ENCODE measurements around the gene ANKS4B. TPM values are rescaled to one million over a fixed set of nuclear protein-coding genes. Genes with fewer than 3 reads are reported as not detected.

ANKS4B gene
- total and polyA plus RNA-seq, 2 of the 8 experiments (the other 6 are each of a cell fraction or from before 2014, with no cell fraction given): 0.06 to 0.15 TPM

GRCh38 chr16:21236831-21237230 is 3.3 kb downstream of the ANKS4B start (continued):
- TF ChIP-seq, protein P1, sequence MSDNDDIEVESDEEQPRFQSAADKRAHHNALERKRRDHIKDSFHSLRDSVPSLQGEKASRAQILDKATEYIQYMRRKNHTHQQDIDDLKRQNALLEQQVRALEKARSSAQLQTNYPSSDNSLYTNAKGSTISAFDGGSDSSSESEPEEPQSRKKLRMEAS (IDR thresholded peaks at IDR 0.05): no peak
- TF ChIP-seq CTBP2 (IDR thresholded peaks at IDR 0.05; ENCODE audit: borderline replicate concordance, insufficient read depth, insufficient read length, low read length) (no peak), CBX8 (IDR thresholded peaks at IDR 0.05; ENCODE audit: borderline replicate concordance, low read depth, low read length) (no peak), RFX5 (IDR thresholded peaks at IDR 0.05; ENCODE audit: borderline replicate concordance, low read depth, low read length) (no peak), YY1 (IDR thresholded peaks at IDR 0.05; ENCODE audit: low read depth, low read length) (no peak), CHD2 (IDR thresholded peaks at IDR 0.05; ENCODE audit: low read length) (no peak), SIN3A (conservative IDR thresholded peaks at IDR 0.05 in 1 of 2, IDR thresholded peaks at IDR 0.05 in 1 of 2; ENCODE audit: low read depth in 1 of 2, low read length in 2 of 2) (no peak)
- TF ChIP-seq, protein P2, sequence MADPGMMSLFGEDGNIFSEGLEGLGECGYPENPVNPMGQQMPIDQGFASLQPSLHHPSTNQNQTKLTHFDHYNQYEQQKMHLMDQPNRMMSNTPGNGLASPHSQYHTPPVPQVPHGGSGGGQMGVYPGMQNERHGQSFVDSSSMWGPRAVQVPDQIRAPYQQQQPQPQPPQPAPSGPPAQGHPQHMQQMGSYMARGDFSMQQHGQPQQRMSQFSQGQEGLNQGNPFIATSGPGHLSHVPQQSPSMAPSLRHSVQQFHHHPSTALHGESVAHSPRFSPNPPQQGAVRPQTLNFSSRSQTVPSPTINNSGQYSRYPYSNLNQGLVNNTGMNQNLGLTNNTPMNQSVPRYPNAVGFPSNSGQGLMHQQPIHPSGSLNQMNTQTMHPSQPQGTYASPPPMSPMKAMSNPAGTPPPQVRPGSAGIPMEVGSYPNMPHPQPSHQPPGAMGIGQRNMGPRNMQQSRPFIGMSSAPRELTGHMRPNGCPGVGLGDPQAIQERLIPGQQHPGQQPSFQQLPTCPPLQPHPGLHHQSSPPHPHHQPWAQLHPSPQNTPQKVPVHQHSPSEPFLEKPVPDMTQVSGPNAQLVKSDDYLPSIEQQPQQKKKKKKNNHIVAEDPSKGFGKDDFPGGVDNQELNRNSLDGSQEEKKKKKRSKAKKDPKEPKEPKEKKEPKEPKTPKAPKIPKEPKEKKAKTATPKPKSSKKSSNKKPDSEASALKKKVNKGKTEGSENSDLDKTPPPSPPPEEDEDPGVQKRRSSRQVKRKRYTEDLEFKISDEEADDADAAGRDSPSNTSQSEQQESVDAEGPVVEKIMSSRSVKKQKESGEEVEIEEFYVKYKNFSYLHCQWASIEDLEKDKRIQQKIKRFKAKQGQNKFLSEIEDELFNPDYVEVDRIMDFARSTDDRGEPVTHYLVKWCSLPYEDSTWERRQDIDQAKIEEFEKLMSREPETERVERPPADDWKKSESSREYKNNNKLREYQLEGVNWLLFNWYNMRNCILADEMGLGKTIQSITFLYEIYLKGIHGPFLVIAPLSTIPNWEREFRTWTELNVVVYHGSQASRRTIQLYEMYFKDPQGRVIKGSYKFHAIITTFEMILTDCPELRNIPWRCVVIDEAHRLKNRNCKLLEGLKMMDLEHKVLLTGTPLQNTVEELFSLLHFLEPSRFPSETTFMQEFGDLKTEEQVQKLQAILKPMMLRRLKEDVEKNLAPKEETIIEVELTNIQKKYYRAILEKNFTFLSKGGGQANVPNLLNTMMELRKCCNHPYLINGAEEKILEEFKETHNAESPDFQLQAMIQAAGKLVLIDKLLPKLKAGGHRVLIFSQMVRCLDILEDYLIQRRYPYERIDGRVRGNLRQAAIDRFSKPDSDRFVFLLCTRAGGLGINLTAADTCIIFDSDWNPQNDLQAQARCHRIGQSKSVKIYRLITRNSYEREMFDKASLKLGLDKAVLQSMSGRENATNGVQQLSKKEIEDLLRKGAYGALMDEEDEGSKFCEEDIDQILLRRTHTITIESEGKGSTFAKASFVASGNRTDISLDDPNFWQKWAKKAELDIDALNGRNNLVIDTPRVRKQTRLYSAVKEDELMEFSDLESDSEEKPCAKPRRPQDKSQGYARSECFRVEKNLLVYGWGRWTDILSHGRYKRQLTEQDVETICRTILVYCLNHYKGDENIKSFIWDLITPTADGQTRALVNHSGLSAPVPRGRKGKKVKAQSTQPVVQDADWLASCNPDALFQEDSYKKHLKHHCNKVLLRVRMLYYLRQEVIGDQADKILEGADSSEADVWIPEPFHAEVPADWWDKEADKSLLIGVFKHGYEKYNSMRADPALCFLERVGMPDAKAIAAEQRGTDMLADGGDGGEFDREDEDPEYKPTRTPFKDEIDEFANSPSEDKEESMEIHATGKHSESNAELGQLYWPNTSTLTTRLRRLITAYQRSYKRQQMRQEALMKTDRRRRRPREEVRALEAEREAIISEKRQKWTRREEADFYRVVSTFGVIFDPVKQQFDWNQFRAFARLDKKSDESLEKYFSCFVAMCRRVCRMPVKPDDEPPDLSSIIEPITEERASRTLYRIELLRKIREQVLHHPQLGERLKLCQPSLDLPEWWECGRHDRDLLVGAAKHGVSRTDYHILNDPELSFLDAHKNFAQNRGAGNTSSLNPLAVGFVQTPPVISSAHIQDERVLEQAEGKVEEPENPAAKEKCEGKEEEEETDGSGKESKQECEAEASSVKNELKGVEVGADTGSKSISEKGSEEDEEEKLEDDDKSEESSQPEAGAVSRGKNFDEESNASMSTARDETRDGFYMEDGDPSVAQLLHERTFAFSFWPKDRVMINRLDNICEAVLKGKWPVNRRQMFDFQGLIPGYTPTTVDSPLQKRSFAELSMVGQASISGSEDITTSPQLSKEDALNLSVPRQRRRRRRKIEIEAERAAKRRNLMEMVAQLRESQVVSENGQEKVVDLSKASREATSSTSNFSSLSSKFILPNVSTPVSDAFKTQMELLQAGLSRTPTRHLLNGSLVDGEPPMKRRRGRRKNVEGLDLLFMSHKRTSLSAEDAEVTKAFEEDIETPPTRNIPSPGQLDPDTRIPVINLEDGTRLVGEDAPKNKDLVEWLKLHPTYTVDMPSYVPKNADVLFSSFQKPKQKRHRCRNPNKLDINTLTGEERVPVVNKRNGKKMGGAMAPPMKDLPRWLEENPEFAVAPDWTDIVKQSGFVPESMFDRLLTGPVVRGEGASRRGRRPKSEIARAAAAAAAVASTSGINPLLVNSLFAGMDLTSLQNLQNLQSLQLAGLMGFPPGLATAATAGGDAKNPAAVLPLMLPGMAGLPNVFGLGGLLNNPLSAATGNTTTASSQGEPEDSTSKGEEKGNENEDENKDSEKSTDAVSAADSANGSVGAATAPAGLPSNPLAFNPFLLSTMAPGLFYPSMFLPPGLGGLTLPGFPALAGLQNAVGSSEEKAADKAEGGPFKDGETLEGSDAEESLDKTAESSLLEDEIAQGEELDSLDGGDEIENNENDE (IDR thresholded peaks at IDR 0.05; ENCODE audit: insufficient replicate concordance, low read length): no peak

Measured in H1 (cell line).